HL-60 (cell line): ENCODE results near the gene SCN3A.

Experiments used
- CTCF ChIP-seq: IDR thresholded peaks from one replicate; pipeline ENCODE4 v1.5.1; 2011; ENCODE audit warnings: low read length, control low read depth, inconsistent platforms; ENCODE audit not compliant: insufficient read depth
- GABPA ChIP-seq: IDR thresholded peaks from 2 replicates; pipeline ENCODE4 v1.6.1; 2012; ENCODE audit warnings: low read depth
- POLR2AphosphoS5 ChIP-seq: IDR thresholded peaks from 2 replicates; pipeline ENCODE4 v1.6.1; 2012; ENCODE audit warnings: low read depth
- REST ChIP-seq: IDR thresholded peaks from 2 replicates; pipeline ENCODE4 v1.6.1; 2012; ENCODE audit warnings: low read depth; ENCODE audit not compliant: insufficient replicate concordance
- SPI1 ChIP-seq: IDR thresholded peaks from 2 replicates; pipeline ENCODE4 v1.6.1; 2012; ENCODE audit warnings: low read depth, mild to moderate bottlenecking, borderline replicate concordance

- TF ChIP-seq CTCF (no peak), POLR2AphosphoS5 (no peak), REST (no peak), GABPA (no peak), SPI1 (no peak)
These were observed 49.3 kb upstream of the SCN3A start for GRCh38 chr2:165253178-165253577.
